Measurements from ENCODE around the gene TNF.

TNF gene

DNA sequence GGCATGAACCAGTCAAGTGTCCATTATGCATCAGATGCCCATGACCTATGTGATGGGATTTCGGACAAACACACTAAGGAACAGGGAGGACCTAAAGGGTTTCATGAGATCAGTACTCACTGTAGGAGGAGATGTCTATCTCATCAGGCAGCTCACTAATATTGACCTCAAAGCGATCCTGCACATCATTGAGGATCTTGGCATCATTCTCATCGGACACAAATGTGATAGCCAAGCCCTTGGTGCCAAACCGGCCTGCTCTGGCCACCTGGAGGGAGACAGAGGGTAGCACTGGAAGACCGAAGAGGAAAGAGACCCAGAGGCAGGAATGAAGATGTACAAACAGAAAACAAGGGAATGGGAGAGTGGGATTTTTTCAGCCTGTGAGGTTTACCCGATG lies 44.7 kb upstream of the TNF start:
- no peak for DNase-seq (ENCODE audit: extremely low spot score)
- ChIA-PET POLR2A (interaction anchor here (2.5 to 8.4 kb wide), 2 partner anchors 10 to 35 kb away, joined by 11 to 114 read pairs; partner anchors contain the start of gene DDX39B), CTCF (no interaction called here)
- TF ChIP-seq ELF4 (IDR thresholded peaks at IDR 0.05) (no peak), SUZ12 (IDR thresholded peaks at IDR 0.05) (no peak), HDGF (IDR thresholded peaks at IDR 0.05; ENCODE audit: borderline replicate concordance) (no peak), CTBP1 (IDR thresholded peaks at IDR 0.05; ENCODE audit: borderline replicate concordance) (no peak), SP1 (IDR thresholded peaks at IDR 0.05) (no peak), ARNT (IDR thresholded peaks at IDR 0.05) (no peak), FOXA1 (IDR thresholded peaks at IDR 0.05) (no peak), NFRKB (IDR thresholded peaks at IDR 0.05) (no peak), BHLHE40 (IDR thresholded peaks at IDR 0.05; ENCODE audit: borderline replicate concordance) (no peak), TARDBP (IDR thresholded peaks at IDR 0.05) (no peak), ZNF384 (IDR thresholded peaks at IDR 0.05) (no peak), LEF1 (IDR thresholded peaks at IDR 0.05; ENCODE audit: borderline replicate concordance) (no peak), FOXK2 (IDR thresholded peaks at IDR 0.05) (no peak), L3MBTL2 (conservative IDR thresholded peaks at IDR 0.05) (no peak), FOXM1 (IDR thresholded peaks at IDR 0.05; ENCODE audit: borderline replicate concordance) (no peak)
- TF ChIP-seq, protein P1, sequence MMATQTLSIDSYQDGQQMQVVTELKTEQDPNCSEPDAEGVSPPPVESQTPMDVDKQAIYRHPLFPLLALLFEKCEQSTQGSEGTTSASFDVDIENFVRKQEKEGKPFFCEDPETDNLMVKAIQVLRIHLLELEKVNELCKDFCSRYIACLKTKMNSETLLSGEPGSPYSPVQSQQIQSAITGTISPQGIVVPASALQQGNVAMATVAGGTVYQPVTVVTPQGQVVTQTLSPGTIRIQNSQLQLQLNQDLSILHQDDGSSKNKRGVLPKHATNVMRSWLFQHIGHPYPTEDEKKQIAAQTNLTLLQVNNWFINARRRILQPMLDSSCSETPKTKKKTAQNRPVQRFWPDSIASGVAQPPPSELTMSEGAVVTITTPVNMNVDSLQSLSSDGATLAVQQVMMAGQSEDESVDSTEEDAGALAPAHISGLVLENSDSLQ (IDR thresholded peaks at IDR 0.05) = no peak

DNA sequence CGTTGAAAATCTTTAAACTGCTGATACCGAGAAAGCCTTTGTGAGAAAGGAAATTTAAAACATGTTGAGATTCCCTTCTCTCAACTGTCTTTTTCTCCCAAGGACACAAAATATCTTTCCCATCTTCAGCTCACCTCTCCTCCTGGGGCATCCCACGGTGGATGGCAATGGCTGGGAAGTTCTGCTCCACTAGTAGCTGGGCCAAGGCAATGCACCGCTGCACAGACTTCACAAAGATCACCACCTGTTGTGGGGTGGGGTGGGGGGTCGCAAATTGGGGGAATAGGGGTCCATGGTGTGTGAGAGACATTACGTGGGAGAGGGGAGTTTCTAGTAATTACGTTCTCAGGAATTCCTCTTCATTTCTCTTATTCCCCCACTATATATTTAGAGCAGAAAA lies 44.2 kb upstream of the TNF start:
- POLR2A ChIA-PET = interaction anchor here (1.0 to 8.4 kb wide), 4 partner anchors 10 to 36 kb away, joined by 3 to 114 read pairs (median 7); partner anchors contain the start of gene DDX39B
- no peak for DNase-seq (ENCODE audit: extremely low spot score)
- CTCF ChIA-PET = interaction anchor here (0.6 kb wide), 1 partner anchor 15 kb away, joined by 3 read pairs; the partner anchor contains the start of gene ATP6V1G2
- no peak for TF ChIP-seq FOXA1 (IDR thresholded peaks at IDR 0.05)
- no peak for TF ChIP-seq HDGF (IDR thresholded peaks at IDR 0.05; ENCODE audit: borderline replicate concordance)
- TF ChIP-seq FOXK2 (IDR thresholded peaks at IDR 0.05) = no peak
- no peak for TF ChIP-seq SUZ12 (IDR thresholded peaks at IDR 0.05)
- no peak for TF ChIP-seq NFRKB (IDR thresholded peaks at IDR 0.05)
- TF ChIP-seq, protein P1 (IDR thresholded peaks at IDR 0.05) = no peak
- TF ChIP-seq CTBP1 (IDR thresholded peaks at IDR 0.05; ENCODE audit: borderline replicate concordance) = no peak
- TF ChIP-seq TARDBP (IDR thresholded peaks at IDR 0.05) = no peak
- TF ChIP-seq BHLHE40 (IDR thresholded peaks at IDR 0.05; ENCODE audit: borderline replicate concordance) = no peak

DNA sequence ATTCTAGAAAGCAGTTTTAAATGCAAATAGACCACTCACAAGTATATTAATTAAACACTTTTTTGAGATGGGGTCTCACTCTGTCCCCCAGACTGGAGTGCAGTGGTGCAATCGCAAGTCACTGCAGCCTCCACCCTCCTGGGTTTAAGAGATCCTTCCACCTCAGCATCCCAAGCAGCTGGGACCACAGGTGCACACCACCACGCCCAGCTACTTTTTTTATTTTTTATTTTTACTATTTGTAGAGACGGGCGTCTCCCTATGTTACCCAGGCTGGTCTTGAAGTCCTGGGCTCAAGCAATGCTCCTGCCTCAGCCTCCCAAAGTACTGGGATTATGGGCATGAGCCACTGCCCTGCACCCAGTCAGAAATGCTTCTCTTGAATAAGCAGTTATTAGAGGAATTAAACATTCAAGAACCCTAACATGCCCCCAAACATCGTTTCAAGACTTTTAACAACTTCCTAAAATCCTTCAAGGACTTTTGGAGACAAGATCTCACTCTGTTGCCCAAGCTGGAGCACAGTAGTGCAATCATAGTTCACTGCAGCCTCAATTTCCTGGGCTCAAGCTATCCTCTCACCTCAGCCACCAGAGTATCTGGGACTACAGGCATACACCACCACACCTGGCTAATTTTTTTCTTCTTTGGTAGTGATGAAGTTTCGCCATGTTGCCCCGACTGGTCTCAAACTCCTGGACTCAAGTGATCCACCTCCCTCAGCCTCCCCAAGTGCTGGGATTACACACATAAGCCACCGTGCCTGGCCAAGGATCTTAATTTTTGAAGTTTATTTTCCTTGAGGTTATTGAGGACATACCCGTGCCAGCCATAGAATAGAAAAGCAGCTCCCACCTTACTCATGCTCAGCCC lies 43.4 kb upstream of the TNF start:
- ChIA-PET CTCF (interaction anchor here (0.6 to 0.7 kb wide), 4 partner anchors 9 to 292 kb away, joined by 3 read pairs; partner anchors contain the start of genes ATP6V1G2 and DDX39B), POLR2A (interaction anchor here (1.0 to 8.4 kb wide), 5 partner anchors 8 to 37 kb away, joined by 3 to 114 read pairs (median 3); partner anchors contain the start of gene DDX39B)
- TF ChIP-seq FOXA1 (IDR thresholded peaks at IDR 0.05) = no peak
- TF ChIP-seq, protein P1 (IDR thresholded peaks at IDR 0.05) = no peak
- TF ChIP-seq CTBP1 (IDR thresholded peaks at IDR 0.05; ENCODE audit: borderline replicate concordance) = no peak
- no peak for TF ChIP-seq FOXM1 (IDR thresholded peaks at IDR 0.05; ENCODE audit: borderline replicate concordance)
- no peak for TF ChIP-seq ELF4 (IDR thresholded peaks at IDR 0.05)
- no peak for TF ChIP-seq LEF1 (IDR thresholded peaks at IDR 0.05; ENCODE audit: borderline replicate concordance)
- TF ChIP-seq TARDBP (IDR thresholded peaks at IDR 0.05) = no peak
- TF ChIP-seq BHLHE40 (IDR thresholded peaks at IDR 0.05; ENCODE audit: borderline replicate concordance) = no peak
- no peak for TF ChIP-seq HDGF (IDR thresholded peaks at IDR 0.05; ENCODE audit: borderline replicate concordance)
- TF ChIP-seq NFRKB (IDR thresholded peaks at IDR 0.05) = no peak
- no peak for TF ChIP-seq ARNT (IDR thresholded peaks at IDR 0.05)
- no peak for TF ChIP-seq SUZ12 (IDR thresholded peaks at IDR 0.05)
- no peak for TF ChIP-seq SP1 (IDR thresholded peaks at IDR 0.05)
- TF ChIP-seq L3MBTL2 (conservative IDR thresholded peaks at IDR 0.05) = no peak
- TF ChIP-seq ZNF384 (IDR thresholded peaks at IDR 0.05) = no peak
- TF ChIP-seq FOXK2 (IDR thresholded peaks at IDR 0.05) = no peak
- DNase-seq (ENCODE audit: extremely low spot score) = no peak

DNA sequence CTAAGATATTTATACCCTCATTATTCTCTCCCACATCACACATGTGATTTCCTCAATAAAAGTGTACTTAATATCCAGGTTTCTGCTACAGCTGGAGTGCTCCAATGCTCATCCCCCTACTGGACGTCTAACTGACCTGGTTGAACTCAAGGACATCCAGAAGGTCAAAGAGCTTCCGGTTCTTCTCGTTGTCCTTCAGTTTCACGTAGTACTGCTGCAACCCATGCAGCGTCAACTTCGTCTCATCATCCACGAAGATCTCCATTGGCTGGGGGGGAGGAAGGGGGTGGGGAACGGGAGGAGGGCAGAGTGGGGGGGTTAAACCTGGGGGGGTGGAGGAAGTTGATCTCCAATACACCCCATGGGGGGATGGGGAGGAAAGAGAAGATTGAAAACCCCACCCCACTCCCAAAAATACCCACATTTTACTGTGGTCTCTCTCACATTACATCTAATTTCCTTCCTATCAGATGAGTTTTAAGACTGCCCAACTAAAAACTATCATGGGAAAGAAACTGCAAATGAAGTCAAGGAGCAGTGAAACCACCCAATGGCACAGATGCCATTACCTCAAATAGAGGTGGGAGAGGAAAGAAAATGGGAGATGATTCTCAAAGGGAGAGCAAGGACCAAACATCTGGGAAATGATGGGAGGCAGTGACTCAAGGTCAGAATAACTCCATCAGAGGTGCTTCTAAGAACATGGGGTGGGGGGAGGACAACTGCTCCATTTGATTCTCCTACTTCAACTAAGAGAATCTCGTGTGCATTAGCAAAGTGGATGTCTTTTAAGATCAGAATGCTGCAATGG lies 42.5 kb upstream of the TNF start:
- CTCF ChIA-PET = interaction anchor here (0.6 kb wide), 2 partner anchors 9 to 291 kb away, joined by 3 read pairs; partner anchors contain the start of gene DDX39B
- TF ChIP-seq ELF4 (IDR thresholded peaks at IDR 0.05) (no peak), HDGF (IDR thresholded peaks at IDR 0.05; ENCODE audit: borderline replicate concordance) (no peak), SP1 (IDR thresholded peaks at IDR 0.05) (no peak), NFRKB (IDR thresholded peaks at IDR 0.05) (no peak), FOXK2 (IDR thresholded peaks at IDR 0.05) (no peak), FOXM1 (IDR thresholded peaks at IDR 0.05; ENCODE audit: borderline replicate concordance) (no peak), TARDBP (IDR thresholded peaks at IDR 0.05) (no peak), FOXA1 (IDR thresholded peaks at IDR 0.05) (no peak)
- DNase-seq (ENCODE audit: extremely low spot score) = no peak
- POLR2A ChIA-PET = interaction anchor here (1.0 to 8.4 kb wide), 4 partner anchors 8 to 38 kb away, joined by 3 to 114 read pairs (median 7); partner anchors contain the start of gene DDX39B

DNA sequence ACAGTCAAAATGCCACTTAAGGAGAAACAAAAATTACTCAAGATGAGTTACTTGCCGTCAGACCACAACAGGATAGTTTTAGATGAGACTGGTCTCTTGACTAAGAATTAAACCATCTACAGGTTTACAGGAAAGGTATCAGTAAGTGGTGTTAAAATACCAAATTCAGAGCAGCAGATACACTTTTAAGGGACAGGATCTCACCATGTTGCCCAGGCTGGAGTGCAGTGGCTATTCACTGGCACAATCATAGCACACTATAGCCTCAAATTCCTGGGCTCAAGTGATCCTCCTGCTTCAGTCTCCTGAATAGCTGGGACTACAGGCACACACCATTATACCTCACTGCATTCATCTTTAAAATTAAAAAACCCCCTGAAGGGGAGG lies 41.9 kb upstream of the TNF start:
- DNase-seq (ENCODE audit: extremely low spot score) = no peak
- CTCF ChIA-PET = no interaction called here
- POLR2A ChIA-PET = no interaction called here
- TF ChIP-seq CTBP1 (IDR thresholded peaks at IDR 0.05; ENCODE audit: borderline replicate concordance) (no peak), L3MBTL2 (conservative IDR thresholded peaks at IDR 0.05) (no peak), HDGF (IDR thresholded peaks at IDR 0.05; ENCODE audit: borderline replicate concordance) (no peak), SP1 (IDR thresholded peaks at IDR 0.05) (no peak), NFRKB (IDR thresholded peaks at IDR 0.05) (no peak), TARDBP (IDR thresholded peaks at IDR 0.05) (no peak), BHLHE40 (IDR thresholded peaks at IDR 0.05; ENCODE audit: borderline replicate concordance) (no peak), ZNF384 (IDR thresholded peaks at IDR 0.05) (no peak), SUZ12 (IDR thresholded peaks at IDR 0.05) (no peak), FOXA1 (IDR thresholded peaks at IDR 0.05) (no peak), ELF4 (IDR thresholded peaks at IDR 0.05) (no peak), FOXM1 (IDR thresholded peaks at IDR 0.05; ENCODE audit: borderline replicate concordance) (no peak), LEF1 (IDR thresholded peaks at IDR 0.05; ENCODE audit: borderline replicate concordance) (no peak)
- TF ChIP-seq, protein P1 (IDR thresholded peaks at IDR 0.05) = no peak
